Sigmoid colon (tissue), 7 donors: Measurements from ENCODE around the gene MERTK. TPM values are rescaled to one million over a fixed set of nuclear protein-coding genes. Genes with fewer than 3 reads are reported as not detected.
A peak's percentile ranks its signal among the peaks of the same experiment; 100 is the strongest.
"Not testable (repeated sequence)": the region's sequence is repeated elsewhere in the genome, so short reads cannot be mapped to it uniquely, and the experiment has no call there.

Experiments used
- DNase-seq: peaks from one replicate; pipeline ENCODE4 v3.0.0-alpha.2; 2019
- H3K27ac ChIP-seq, 4 donors: fragments of 200-600 bp; sonication (generic); one replicate each; pipeline ENCODE4 v1.5.1; 2016 to 2019; ENCODE audit warnings: mild to moderate bottlenecking in 1 of 4
- H3K27me3 ChIP-seq, 3 donors: fragments of 200-600 bp; sonication (generic); one replicate each; pipeline ENCODE4 v1.5.1; 2019; ENCODE audit warnings: mild to moderate bottlenecking in 1 of 3
- H3K36me3 ChIP-seq, 4 donors: fragments of 200-600 bp; sonication (generic); one replicate each; pipeline ENCODE4 v1.5.1; 2016 to 2019
- H3K4me1 ChIP-seq, 4 donors: fragments of 200-600 bp; sonication (generic); one replicate each; pipeline ENCODE4 v1.5.1; 2017 to 2019
- H3K4me3 ChIP-seq, 4 donors: fragments of 200-600 bp; sonication (generic); one replicate each; pipeline ENCODE4 v1.5.1; 2017 to 2019; ENCODE audit warnings: mild to moderate bottlenecking in 2 of 4, moderate library complexity in 1 of 4
- H3K9me3 ChIP-seq, 4 donors: fragments of 200-600 bp in 3 of 4; sonication (generic) in 3 of 4; one replicate each; pipeline versions ENCODE4 v1.5.1 to v1.6.1; 2013 to 2019
- CTCF ChIP-seq, 4 experiments: fragments of 450-650 bp in 3 of 4; fragments of 200-600 bp in 1 of 4; IDR thresholded peaks; one replicate each; pipeline ENCODE4 v1.5.1; 2016 to 2019; ENCODE audit warnings: antibody characterized with exemption in 4 of 4, mild to moderate bottlenecking in 3 of 4, moderate library complexity in 2 of 4
- EP300 ChIP-seq, 4 donors: sonication (generic); formaldehyde crosslinking; IDR thresholded peaks; one replicate each; pipeline ENCODE4 v1.6.1; 2017; ENCODE audit warnings: antibody characterized with exemption in 4 of 4
- POLR2A ChIP-seq, 2 donors: fragments of 450-650 bp; IDR thresholded peaks; one replicate each; pipeline ENCODE4 v1.6.1; 2016; ENCODE audit warnings: antibody characterized with exemption in 2 of 2, mild to moderate bottlenecking in 2 of 2, moderate library complexity in 2 of 2
- POLR2AphosphoS5 ChIP-seq, 4 donors: sonication (generic); formaldehyde crosslinking; IDR thresholded peaks; one replicate each; pipeline ENCODE4 v1.6.1; 2017; ENCODE audit warnings: antibody characterized with exemption in 4 of 4
- WGBS, 2 donors: extraction: QIAGEN DNeasy Blood & Tissue Kit; methylation state at CpG; one replicate each; pipeline ENCODE4 v1.1.7; 2013; 5-methylcytosine and 5-hydroxymethylcytosine counted together
- intact Hi-C: fragments of 100-400 bp; cut with DNase I; formaldehyde crosslinking; loops from one replicate; pipeline ENCODE4 v1.15.1; 2023
- polyA plus RNA-seq, 3 donors: library from polyadenylated mRNA; stranded (reverse); fragments of 200-250 nt; gene quantifications; one replicate each; pipeline ENCODE4 v1.2.3, GENCODE V29; 2013
- total RNA-seq, 4 donors: library from RNA; depleted of rRNA; stranded (reverse); fragments of >200 nt; gene quantifications; one replicate each; pipeline ENCODE4 v1.1.0, GENCODE V29; 2016
- donor health status: healthy with polysubstance abuse.
- donor health status: Bipolar disorder and iron deficiency.
- donor health status: healthy.

The MERTK gene
- total and polyA plus RNA-seq, 7 donors: 2.4 to 31.6 (median 14.4) TPM

- no peaks in the 10 kb centered on the region for H3K27me3 ChIP-seq
- peaks cover 0 to 7% (median 0%) of the 10 kb centered on the region in 4 donors for H3K36me3 ChIP-seq
- no peak overlapping the region for H3K4me3 ChIP-seq
- H3K9me3 ChIP-seq: no peaks in the 10 kb centered on the region
- TF ChIP-seq POLR2AphosphoS5 (IDR thresholded peaks at IDR 0.05) (no peak), CTCF (IDR thresholded peaks at IDR 0.05) (no peak), POLR2A (IDR thresholded peaks at IDR 0.05) (no peak), EP300 (IDR thresholded peaks at IDR 0.05) (no peak)
- peaks cover 0 to 29% (median 6%) of the 10 kb centered on the region in 4 donors for H3K4me1 ChIP-seq
- intact Hi-C loops: no loop called here
- DNase-seq: peak; percentile 81
- peak overlapping the region; percentile 16 to 58 (median 45) for H3K27ac ChIP-seq
- 58 to 61% methylated on average over 4 of the region's 4 CpGs for WGBS, 2 donors
Observed at GRCh38 chr2:112032689-112033465, 134.5 kb downstream of the MERTK start.

- Histone ChIP-seq H3K4me3 (no peak overlapping the region), H3K4me1 (peaks cover 0 to 29% (median 6%) of the 10 kb centered on the region in 4 donors), H3K27me3 (no peaks in the 10 kb centered on the region), H3K9me3 (no peaks in the 10 kb centered on the region), H3K36me3 (peaks cover 0 to under 1% (median 0%) of the 10 kb centered on the region in 4 donors), H3K27ac (peak overlapping the region in 1 of 4 donors; percentile 58)
- 64 to 67% methylated on average over 1 of the region's 1 CpG for WGBS, 2 donors
- DNase-seq: peak; percentile 65
- TF ChIP-seq EP300 (IDR thresholded peaks at IDR 0.05) (no peak), POLR2A (IDR thresholded peaks at IDR 0.05) (no peak), POLR2AphosphoS5 (IDR thresholded peaks at IDR 0.05) (no peak), CTCF (IDR thresholded peaks at IDR 0.05) (no peak)
- intact Hi-C loops: no loop called here
Observed at GRCh38 chr2:112033600-112033999, 135.2 kb downstream of the MERTK start.

- H3K4me1 ChIP-seq: peaks cover 0 to 29% (median 6%) of the 10 kb centered on the region in 4 donors
- WGBS, 2 donors: 79 to 81% methylated on average over 3 of the region's 3 CpGs
- intact Hi-C loops: no loop called here
- no peak overlapping the region for H3K4me3 ChIP-seq
- no peak for TF ChIP-seq POLR2AphosphoS5 (IDR thresholded peaks at IDR 0.05)
- no peak for TF ChIP-seq POLR2A (IDR thresholded peaks at IDR 0.05)
- TF ChIP-seq EP300 (IDR thresholded peaks at IDR 0.05): no peak
- no peak for TF ChIP-seq CTCF (IDR thresholded peaks at IDR 0.05)
- no peak for DNase-seq
- H3K36me3 ChIP-seq: no peaks in the 10 kb centered on the region
- H3K27me3 ChIP-seq: no peaks in the 10 kb centered on the region
- no peaks in the 10 kb centered on the region for H3K9me3 ChIP-seq
- no peak overlapping the region for H3K27ac ChIP-seq
Observed at GRCh38 chr2:112034924-112035323, 136.5 kb downstream of the MERTK start.

DNA sequence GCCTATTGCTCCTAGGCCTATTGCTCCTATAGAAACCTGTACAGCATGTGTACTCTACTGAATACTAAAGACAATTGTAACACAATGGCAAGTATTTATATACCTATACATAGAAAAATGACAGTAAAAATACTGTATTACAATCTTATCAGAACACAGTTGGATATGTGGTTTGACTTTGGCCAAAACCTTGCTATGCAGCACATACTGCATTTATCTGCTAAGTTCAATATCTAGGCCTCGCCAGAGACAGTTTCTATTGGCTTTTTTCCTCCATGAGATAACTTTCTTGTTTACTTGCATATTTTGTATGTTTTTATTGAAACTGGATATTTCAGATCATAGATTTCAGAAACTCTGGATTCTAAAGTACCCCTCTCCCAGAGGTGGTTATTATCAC, 137.4 kb downstream of the MERTK start:
- no peak overlapping the region for H3K4me3 ChIP-seq
- DNase-seq: no peak
- H3K36me3 ChIP-seq: no peaks in the 10 kb centered on the region
- intact Hi-C loops: no loop called here
- H3K27ac ChIP-seq: no peak overlapping the region
- H3K27me3 ChIP-seq: no peaks in the 10 kb centered on the region
- no peaks in the 10 kb centered on the region for H3K9me3 ChIP-seq
- WGBS, 2 donors: 92 to 96% methylated on average over 1 of the region's 1 CpG
- H3K4me1 ChIP-seq: peaks cover 0 to 29% (median 6%) of the 10 kb centered on the region in 4 donors
- TF ChIP-seq POLR2A (IDR thresholded peaks at IDR 0.05): no peak
- no peak for TF ChIP-seq EP300 (IDR thresholded peaks at IDR 0.05)
- no peak for TF ChIP-seq CTCF (IDR thresholded peaks at IDR 0.05)
- no peak for TF ChIP-seq POLR2AphosphoS5 (IDR thresholded peaks at IDR 0.05)

DNA sequence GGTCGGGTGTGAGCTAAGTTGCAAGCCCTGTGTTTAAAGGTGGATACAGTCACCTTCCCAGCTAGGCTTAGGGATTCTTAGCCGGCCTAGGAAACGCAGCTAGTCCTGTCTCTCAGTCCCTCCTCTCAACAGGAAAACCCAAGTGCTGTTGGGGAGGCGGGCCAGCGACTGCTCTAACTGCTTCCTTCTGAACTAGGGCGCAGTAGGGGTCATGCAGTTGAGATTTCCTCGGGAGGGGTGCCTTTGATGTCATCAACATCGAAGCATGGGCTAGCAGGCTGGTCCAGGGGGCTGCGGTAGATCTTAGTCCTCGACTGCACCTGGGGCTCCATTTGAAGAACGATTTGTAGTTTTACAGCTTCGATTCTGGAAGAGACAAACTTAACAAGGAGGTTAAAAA, 141.1 kb downstream of the MERTK start:
- H3K27ac ChIP-seq, H3K4me1 ChIP-seq, intact Hi-C loops, DNase-seq, H3K36me3 ChIP-seq, H3K27me3 ChIP-seq, H3K9me3 ChIP-seq, H3K4me3 ChIP-seq: not testable (repeated sequence)
- 93% methylated on average over 12 of the region's 12 CpGs for WGBS, 2 donors

GRCh38 chr2:112040066-112040465, 141.7 kb downstream of the MERTK start:
- DNase-seq, intact Hi-C loops, H3K4me1 ChIP-seq, H3K4me3 ChIP-seq, H3K27ac ChIP-seq, H3K9me3 ChIP-seq, H3K36me3 ChIP-seq, H3K27me3 ChIP-seq: not testable (repeated sequence)
- WGBS, 2 donors: 94% methylated on average over 2 of the region's 2 CpGs

DNA sequence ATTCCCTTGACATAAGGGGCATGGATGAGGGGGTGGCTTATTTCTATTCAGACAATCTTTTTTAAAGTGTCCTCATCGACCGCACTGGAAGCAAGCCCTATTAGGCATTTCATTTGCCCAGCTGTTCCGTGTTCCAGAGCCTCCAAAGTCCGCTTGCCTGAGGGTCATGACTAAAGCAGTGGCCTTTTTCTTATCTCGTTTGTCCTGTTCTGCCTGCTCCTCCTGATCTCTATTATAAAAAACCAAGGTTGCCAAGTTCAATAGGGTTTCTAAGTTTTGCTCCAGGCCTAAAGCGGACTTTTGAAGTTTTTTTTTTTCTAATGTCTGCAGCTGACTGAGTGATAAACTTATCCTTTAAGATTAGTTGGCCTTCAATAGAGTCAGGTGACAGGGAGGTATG, 143.1 kb downstream of the MERTK start:
- H3K4me3 ChIP-seq, H3K27ac ChIP-seq, H3K4me1 ChIP-seq, H3K9me3 ChIP-seq, intact Hi-C loops, H3K27me3 ChIP-seq, DNase-seq, H3K36me3 ChIP-seq: not testable (repeated sequence)
- whole genome bisulfite sequencing, 2 donors: 22 to 69% methylated on average over 6 of the region's 6 CpGs
